ENCODE measurements around the gene NKTR.

Gene NKTR

GRCh38 chr3:42654331-42655201 is 54.1 kb downstream of the NKTR start (continued):
- peak; percentile 96 for TF ChIP-seq ZBTB8A (tag by site-specific recombination; IDR thresholded peaks at IDR 0.05)
- TF ChIP-seq INSM2 (tag by site-specific recombination; IDR thresholded peaks at IDR 0.05), result peak; percentile 35; the same call in 1 of the 2 replicates
- no peak for TF ChIP-seq ZNF138 (tag by site-specific recombination; IDR thresholded peaks at IDR 0.05; ENCODE audit: borderline replicate concordance)
- TF ChIP-seq ZNF843 (tag by site-specific recombination; IDR thresholded peaks at IDR 0.05), result no peak; the same call in 1 of the 2 replicates
- TF ChIP-seq ZNF660 (tag by site-specific recombination; IDR thresholded peaks at IDR 0.05), result peak; percentile 47; the same call in 1 of the 2 replicates
- peak; percentile 81 for TF ChIP-seq KLF1 (tag by site-specific recombination; IDR thresholded peaks at IDR 0.05)
- no peak for TF ChIP-seq PRDM1 (tag by site-specific recombination; IDR thresholded peaks at IDR 0.05)
- 0 out of 2 replicates have a peak, but pooled peaks have one; percentile 8 for TF ChIP-seq ZNF121 (tag by site-specific recombination; IDR thresholded peaks at IDR 0.05)
- no peak for TF ChIP-seq ZNF560 (tag by site-specific recombination; IDR thresholded peaks at IDR 0.05; ENCODE audit: borderline replicate concordance)
- TF ChIP-seq ZFHX2 (tag by site-specific recombination; conservative IDR thresholded peaks at IDR 0.05), result peak; percentile 76
- TF ChIP-seq KLF17 (tag by site-specific recombination; IDR thresholded peaks at IDR 0.05), result peak; percentile 56; the same call in 1 of the 2 replicates
- TF ChIP-seq SP7 (tag by site-specific recombination; IDR thresholded peaks at IDR 0.05), result 0 out of 2 replicates have a peak, but pooled peaks have one; percentile 38
- TF ChIP-seq KLF10 (tag by site-specific recombination; IDR thresholded peaks at IDR 0.05), result 0 out of 2 replicates have a peak, but pooled peaks have one; percentile 33
- 0 out of 2 replicates have a peak, but pooled peaks have one; percentile 36 for TF ChIP-seq HIC1 (tag by site-specific recombination; IDR thresholded peaks at IDR 0.05)
- TF ChIP-seq WT1 (tag by site-specific recombination; IDR thresholded peaks at IDR 0.05), result peak; percentile 53; the same call in 1 of the 2 replicates
- peak; percentile 45; the same call in 1 of the 2 replicates for TF ChIP-seq KLF16 (tag by site-specific recombination; IDR thresholded peaks at IDR 0.05)
- TF ChIP-seq YY1 (tag by site-specific recombination; IDR thresholded peaks at IDR 0.05), result 0 out of 2 replicates have a peak, but pooled peaks have one; percentile 13
- 0 out of 2 replicates have a peak, but pooled peaks have one; percentile 61 for TF ChIP-seq ZNF768 (tag by site-specific recombination; IDR thresholded peaks at IDR 0.05)
- no peak for TF ChIP-seq ZNF548 (tag by site-specific recombination; IDR thresholded peaks at IDR 0.05)
- TF ChIP-seq ZNF350 (tag by site-specific recombination; IDR thresholded peaks at IDR 0.05), result no peak
- TF ChIP-seq ZXDB (tag by site-specific recombination; IDR thresholded peaks at IDR 0.05), result peak; percentile 37
- peak; percentile 36 for TF ChIP-seq SP2 (tag by site-specific recombination; IDR thresholded peaks at IDR 0.05)
- TF ChIP-seq ZNF324 (tag by site-specific recombination; IDR thresholded peaks at IDR 0.05), result 0 out of 2 replicates have a peak, but pooled peaks have one; percentile 32
- TF ChIP-seq ZNF155 (tag by site-specific recombination; IDR thresholded peaks at IDR 0.05), result no peak
- TF ChIP-seq KLF7 (tag by site-specific recombination; IDR thresholded peaks at IDR 0.05; ENCODE audit: borderline replicate concordance), result peak; percentile 32; the same call in 1 of the 2 replicates
- TF ChIP-seq ZBTB6 (tag by site-specific recombination; IDR thresholded peaks at IDR 0.05), result peak; percentile 84
- no peak for TF ChIP-seq TCF7L2 (IDR thresholded peaks at IDR 0.05; ENCODE audit: borderline replicate concordance, low read depth, low read length)
- TF ChIP-seq SP3 (tag by site-specific recombination; IDR thresholded peaks at IDR 0.05), result peak; percentile 42
- no peak for TF ChIP-seq ZNF518A (tag by site-specific recombination; conservative IDR thresholded peaks at IDR 0.05; ENCODE audit: low read depth)
